HepG2 (cell line): Measurements from ENCODE around the gene PWP2.
"Not testable (repeated sequence)": the region's sequence is repeated elsewhere in the genome, so short reads cannot be mapped to it uniquely, and the experiment has no call there.

Experiments used
- ARHGAP35 ChIP-seq: sonication (generic); formaldehyde crosslinking; IDR thresholded peaks from 2 replicates; pipeline ENCODE4 v1.9.0; 2022; ENCODE audit warnings: mild to moderate bottlenecking, inconsistent platforms, moderate library complexity, missing genetic modification reagents, borderline replicate concordance
- ATF3 ChIP-seq: sonication (generic); formaldehyde crosslinking; IDR thresholded peaks from 2 replicates; pipeline ENCODE4 v1.4.0; 2020; ENCODE audit warnings: missing genetic modification reagents
- CTCF ChIP-seq: sonication (generic); formaldehyde crosslinking; IDR thresholded peaks from 2 replicates; pipeline ENCODE4 v1.5.0; 2020; ENCODE audit warnings: mild to moderate bottlenecking, missing genetic modification reagents, moderate library complexity
- DRAP1 ChIP-seq: IDR thresholded peaks from 2 replicates; pipeline ENCODE4 v1.6.1; 2016; ENCODE audit warnings: missing genetic modification reagents, missing compliant biosample characterization
- GABPA ChIP-seq, 2 experiments: IDR thresholded peaks; 2 replicates each; pipeline ENCODE4 v1.6.1; 2011 to 2016; ENCODE audit warnings: low read depth in 2 of 2, low read length in 1 of 2, missing biosample characterization in 1 of 2, missing genetic modification characterization in 1 of 2
- JUND ChIP-seq: sonication (generic); formaldehyde crosslinking; IDR thresholded peaks from 2 replicates; pipeline ENCODE4 v1.8.0; 2022; ENCODE audit warnings: mild to moderate bottlenecking, missing genetic modification reagents
- NCOA5 ChIP-seq: sonication (generic); formaldehyde crosslinking; IDR thresholded peaks from 2 replicates; pipeline ENCODE4 v1.4.0; 2020; ENCODE audit warnings: missing genetic modification reagents
- PRDM10 ChIP-seq: sonication (generic); formaldehyde crosslinking; IDR thresholded peaks from 2 replicates; pipeline ENCODE4 v1.4.0; 2020; ENCODE audit warnings: low read depth, missing genetic modification reagents
- ZNF263 ChIP-seq: sonication (generic); formaldehyde crosslinking; IDR thresholded peaks from 2 replicates; pipeline ENCODE4 v1.4.0; 2020; ENCODE audit warnings: missing genetic modification reagents
- ZNF777 ChIP-seq: sonication (generic); formaldehyde crosslinking; IDR thresholded peaks from 2 replicates; pipeline ENCODE4 v1.4.0; 2020; ENCODE audit warnings: missing genetic modification reagents

GRCh38 chr21:44107026-44107501 lies at the start of gene PWP2:
- TF ChIP-seq CTCF (CRISPR knock-in tag); ZNF263 (CRISPR knock-in tag); JUND (CRISPR knock-in tag); PRDM10 (CRISPR knock-in tag); ZNF777 (CRISPR knock-in tag); ARHGAP35 (CRISPR knock-in tag); NCOA5 (CRISPR knock-in tag); ATF3; GABPA (IDR thresholded peaks at IDR 0.05; ENCODE audit: low read depth, low read length); GABPA (CRISPR knock-in tag; IDR thresholded peaks at IDR 0.05; ENCODE audit: low read depth); DRAP1: not testable (repeated sequence)
